ENCODE data around the gene FRMD8.
A peak's percentile ranks its signal among the peaks of the same experiment; 100 is the strongest.

GRCh38 chr11:65444314-65445051 is 58.0 kb downstream of the FRMD8 start:
- TF ChIP-seq HNF4G (IDR thresholded peaks at IDR 0.05) (no peak), CTCF (IDR thresholded peaks at IDR 0.05; ENCODE audit: low read depth, low read length, missing input control) (no peak), ZBTB33 (IDR thresholded peaks at IDR 0.05) (peak; percentile 2), TAF1 (conservative IDR thresholded peaks at IDR 0.05) (no peak), SP1 (IDR thresholded peaks at IDR 0.05) (no peak), RAD21 (IDR thresholded peaks at IDR 0.05) (no peak), REST (IDR thresholded peaks at IDR 0.05) (peak; percentile 9)
